HEK293 (cell line): ENCODE data around the gene FCN1.

Source experiments
- CTCF ChIA-PET: fragments of 350-600 bp; formaldehyde crosslinking; extraction: SDS; loops from one replicate; lab custom pipeline; 2021; ENCODE audit warnings: antibody characterized with exemption; lab: Yijun Ruan, JAX
- POLR2A ChIA-PET: fragments of 300-600 bp; formaldehyde crosslinking; extraction: SDS; loops from one replicate; lab custom pipeline; 2020; ENCODE audit warnings: antibody characterized with exemption, inconsistent platforms; lab: Yijun Ruan, JAX
- H3K27ac ChIP-seq: fragments of 200-500 bp; sonication (Bioruptor generic); 2 replicates; pipeline ENCODE4 v1.5.1; 2014; ENCODE audit warnings: low read depth, low read length, control low read depth, inconsistent platforms; ENCODE audit errors: extremely low read depth
- H3K36me3 ChIP-seq, 2 experiments: fragments of 200-500 bp in 1 of 2; sonication (Bioruptor generic) in 1 of 2; 1 replicate in 1 of 2; 2 replicates in 1 of 2; pipeline ENCODE4 v1.5.1; 2014 to 2017; ENCODE audit warnings: inconsistent platforms in 2 of 2, low read length in 2 of 2; ENCODE audit not compliant: control insufficient read depth in 2 of 2, insufficient read depth in 1 of 2
- H3K4me1 ChIP-seq: fragments of 200-500 bp; sonication (Bioruptor generic); 2 replicates; pipeline ENCODE4 v1.5.1; 2014; ENCODE audit warnings: mild to moderate bottlenecking, low read length, inconsistent platforms; ENCODE audit not compliant: control insufficient read depth, insufficient read depth
- H3K4me3 ChIP-seq: 2 replicates; pipeline ENCODE4 v1.5.1; 2011; ENCODE audit warnings: low read depth, mild to moderate bottlenecking, control low read depth, low read length, moderate library complexity
- H3K9me3 ChIP-seq: fragments of 200-500 bp; sonication (Bioruptor generic); 2 replicates; pipeline ENCODE4 v1.5.1; 2014; ENCODE audit warnings: low read depth, low read length, inconsistent platforms; ENCODE audit not compliant: control insufficient read depth, insufficient read depth
- GLI4 ChIP-seq: fragments of 450-650 bp; formaldehyde crosslinking; IDR thresholded peaks from 2 replicates; pipeline ENCODE4 v1.5.1; 2016; ENCODE audit warnings: missing biosample characterization, missing genetic modification characterization
- KLF10 ChIP-seq: fragments of 450-650 bp; IDR thresholded peaks from 2 replicates; pipeline ENCODE4 v1.5.1; 2018; ENCODE audit warnings: missing biosample characterization, mild to moderate bottlenecking, missing genetic modification characterization
- KLF16 ChIP-seq: fragments of 450-650 bp; formaldehyde crosslinking; IDR thresholded peaks from 2 replicates; pipeline ENCODE4 v1.5.1; 2017; ENCODE audit warnings: missing biosample characterization, missing genetic modification characterization
- OSR2 ChIP-seq: fragments of 450-650 bp; formaldehyde crosslinking; IDR thresholded peaks from 2 replicates; pipeline ENCODE4 v1.5.1; 2016; ENCODE audit warnings: missing biosample characterization, missing genetic modification characterization
- SALL2 ChIP-seq: fragments of 450-650 bp; formaldehyde crosslinking; IDR thresholded peaks from 2 replicates; pipeline ENCODE4 v1.5.0; 2017; ENCODE audit warnings: missing biosample characterization, mild to moderate bottlenecking, missing genetic modification characterization, borderline replicate concordance
- ZBTB21 ChIP-seq: fragments of 450-650 bp; formaldehyde crosslinking; IDR thresholded peaks from 2 replicates; pipeline ENCODE4 v1.5.1; 2017; ENCODE audit warnings: missing biosample characterization, missing genetic modification characterization
- ZFP37 ChIP-seq: fragments of 450-650 bp; formaldehyde crosslinking; IDR thresholded peaks from 2 replicates; pipeline ENCODE4 v1.5.1; 2016; ENCODE audit warnings: missing biosample characterization, missing genetic modification characterization
- ZNF169 ChIP-seq: fragments of 450-650 bp; formaldehyde crosslinking; IDR thresholded peaks from 2 replicates; pipeline ENCODE4 v1.5.1; 2016; ENCODE audit warnings: missing biosample characterization, missing genetic modification characterization
- ZNF175 ChIP-seq: fragments of 450-650 bp; formaldehyde crosslinking; IDR thresholded peaks from 2 replicates; pipeline ENCODE4 v1.5.1; 2016; ENCODE audit warnings: missing biosample characterization, missing genetic modification characterization
- ZNF184 ChIP-seq: fragments of 450-650 bp; IDR thresholded peaks from 2 replicates; pipeline ENCODE4 v1.5.1; 2018; ENCODE audit warnings: missing biosample characterization, mild to moderate bottlenecking, missing genetic modification characterization
- ZNF211 ChIP-seq: fragments of 450-650 bp; formaldehyde crosslinking; IDR thresholded peaks from 2 replicates; pipeline ENCODE4 v1.5.1; 2016; ENCODE audit warnings: low read depth, missing biosample characterization, missing genetic modification characterization
- ZNF214 ChIP-seq: fragments of 450-650 bp; formaldehyde crosslinking; IDR thresholded peaks from 2 replicates; pipeline ENCODE4 v1.5.1; 2017; ENCODE audit warnings: missing biosample characterization, mild to moderate bottlenecking, missing genetic modification characterization, borderline replicate concordance
- ZNF223 ChIP-seq: fragments of 450-650 bp; formaldehyde crosslinking; IDR thresholded peaks from 2 replicates; pipeline ENCODE4 v1.5.1; 2016; ENCODE audit warnings: missing biosample characterization, missing genetic modification characterization
- ZNF24 ChIP-seq: fragments of 450-650 bp; formaldehyde crosslinking; IDR thresholded peaks from 2 replicates; pipeline ENCODE4 v1.5.1; 2016; ENCODE audit warnings: missing biosample characterization, missing genetic modification characterization
- ZNF280D ChIP-seq: fragments of 450-650 bp; formaldehyde crosslinking; IDR thresholded peaks from 2 replicates; pipeline ENCODE4 v1.5.1; 2016; ENCODE audit warnings: missing biosample characterization, missing genetic modification characterization
- ZNF292 ChIP-seq: fragments of 450-650 bp; formaldehyde crosslinking; IDR thresholded peaks from 2 replicates; pipeline ENCODE4 v1.5.1; 2016; ENCODE audit warnings: low read depth, missing biosample characterization, missing genetic modification characterization, borderline replicate concordance
- ZNF350 ChIP-seq: fragments of 450-650 bp; formaldehyde crosslinking; IDR thresholded peaks from 2 replicates; pipeline ENCODE4 v1.5.0; 2017; ENCODE audit warnings: missing biosample characterization, mild to moderate bottlenecking, missing genetic modification characterization
- ZNF354C ChIP-seq: fragments of 450-650 bp; formaldehyde crosslinking; IDR thresholded peaks from 2 replicates; pipeline ENCODE4 v1.5.1; 2016; ENCODE audit warnings: missing biosample characterization, missing genetic modification characterization, low read depth, borderline replicate concordance
- ZNF404 ChIP-seq: fragments of 450-650 bp; formaldehyde crosslinking; IDR thresholded peaks from 2 replicates; pipeline ENCODE4 v1.5.1; 2017; ENCODE audit warnings: missing biosample characterization, missing genetic modification characterization
- ZNF513 ChIP-seq: fragments of 450-650 bp; IDR thresholded peaks from 2 replicates; pipeline ENCODE4 v1.5.1; 2018; ENCODE audit warnings: missing biosample characterization, missing genetic modification characterization
- ZNF580 ChIP-seq: fragments of 450-650 bp; formaldehyde crosslinking; IDR thresholded peaks from 2 replicates; pipeline ENCODE4 v1.5.1; 2016; ENCODE audit warnings: missing biosample characterization, missing genetic modification characterization
- ZNF600 ChIP-seq: fragments of 450-650 bp; formaldehyde crosslinking; IDR thresholded peaks from 2 replicates; pipeline ENCODE4 v1.5.1; 2016; ENCODE audit warnings: missing biosample characterization, missing genetic modification characterization
- ZNF76 ChIP-seq: fragments of 450-650 bp; formaldehyde crosslinking; IDR thresholded peaks from 2 replicates; pipeline ENCODE4; 2016; ENCODE audit warnings: low read depth, missing biosample characterization, missing genetic modification characterization, borderline replicate concordance
- ZNF830 ChIP-seq: fragments of 450-650 bp; IDR thresholded peaks from 2 replicates; pipeline ENCODE4 v1.5.0; 2018; ENCODE audit warnings: missing biosample characterization, missing genetic modification characterization, low read depth, mild to moderate bottlenecking, moderate library complexity
- ZNF843 ChIP-seq: fragments of 450-650 bp; formaldehyde crosslinking; IDR thresholded peaks from 2 replicates; pipeline ENCODE4 v1.5.1; 2016; ENCODE audit warnings: missing biosample characterization, missing genetic modification characterization
- ZSCAN23 ChIP-seq: fragments of 450-650 bp; formaldehyde crosslinking; IDR thresholded peaks from 2 replicates; pipeline ENCODE4 v1.5.1; 2016; ENCODE audit warnings: missing biosample characterization, missing genetic modification characterization
- TF ChIP-seq, protein P1 (sequence below): fragments of 450-650 bp; formaldehyde crosslinking; IDR thresholded peaks from 2 replicates; pipeline ENCODE4 v1.5.1; 2016; ENCODE audit warnings: missing biosample characterization, missing genetic modification characterization

The FCN1 gene

GRCh38 chr9:134942788-134943184 lies 25.1 kb upstream of the FCN1 start:
- no peaks in the 10 kb centered on the region for H3K4me1 ChIP-seq
- TF ChIP-seq ZNF600 (no peak), ZNF354C (tag by site-specific recombination) (no peak), KLF16 (no peak), ZNF843 (tag by site-specific recombination) (no peak), ZNF76 (no peak), ZSCAN23 (no peak), ZNF292 (tag by site-specific recombination) (no peak), KLF10 (tag by site-specific recombination) (no peak), ZNF513 (tag by site-specific recombination) (no peak), ZNF280D (tag by site-specific recombination) (no peak), ZNF830 (tag by site-specific recombination) (no peak), ZNF184 (no peak), ZNF223 (tag by site-specific recombination) (no peak)
- TF ChIP-seq, protein P1, sequence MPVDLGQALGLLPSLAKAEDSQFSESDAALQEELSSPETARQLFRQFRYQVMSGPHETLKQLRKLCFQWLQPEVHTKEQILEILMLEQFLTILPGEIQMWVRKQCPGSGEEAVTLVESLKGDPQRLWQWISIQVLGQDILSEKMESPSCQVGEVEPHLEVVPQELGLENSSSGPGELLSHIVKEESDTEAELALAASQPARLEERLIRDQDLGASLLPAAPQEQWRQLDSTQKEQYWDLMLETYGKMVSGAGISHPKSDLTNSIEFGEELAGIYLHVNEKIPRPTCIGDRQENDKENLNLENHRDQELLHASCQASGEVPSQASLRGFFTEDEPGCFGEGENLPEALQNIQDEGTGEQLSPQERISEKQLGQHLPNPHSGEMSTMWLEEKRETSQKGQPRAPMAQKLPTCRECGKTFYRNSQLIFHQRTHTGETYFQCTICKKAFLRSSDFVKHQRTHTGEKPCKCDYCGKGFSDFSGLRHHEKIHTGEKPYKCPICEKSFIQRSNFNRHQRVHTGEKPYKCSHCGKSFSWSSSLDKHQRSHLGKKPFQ: no peak
- TF ChIP-seq, all 188 proteins: peak for 0
- Histone ChIP-seq H3K4me3 (no peak overlapping the region), H3K36me3 (no peaks in the 10 kb centered on the region), H3K9me3 (no peaks in the 10 kb centered on the region), H3K27ac (no peak overlapping the region)
- CTCF ChIA-PET: interaction anchor here (0.6 to 0.7 kb wide), 3 partner anchors 12 to 1200 kb away, joined by 3 read pairs; no protein-coding TSS in a partner anchor
- POLR2A ChIA-PET: no interaction called here

GRCh38 chr9:134942011-134942787 lies 24.5 kb upstream of the FCN1 start:
- H3K36me3 ChIP-seq: no peaks in the 10 kb centered on the region
- H3K27ac ChIP-seq: no peak overlapping the region
- CTCF ChIA-PET: interaction anchor here (0.7 kb wide), 2 partner anchors 13 to 1199 kb away, joined by 3 read pairs; no protein-coding TSS in a partner anchor
- no peak overlapping the region for H3K4me3 ChIP-seq
- POLR2A ChIA-PET: no interaction called here
- no peaks in the 10 kb centered on the region for H3K4me1 ChIP-seq
- H3K9me3 ChIP-seq: no peaks in the 10 kb centered on the region
- no peak for TF ChIP-seq ZBTB21 (tag by site-specific recombination)
- no peak for TF ChIP-seq ZFP37 (tag by site-specific recombination)
- TF ChIP-seq ZNF211 (tag by site-specific recombination): no peak
- no peak for TF ChIP-seq ZNF350 (tag by site-specific recombination)
- TF ChIP-seq GLI4 (tag by site-specific recombination): no peak
- no peak for TF ChIP-seq ZNF169 (tag by site-specific recombination)
- TF ChIP-seq ZNF24 (tag by site-specific recombination): no peak
- TF ChIP-seq ZNF214 (tag by site-specific recombination): no peak
- no peak for TF ChIP-seq ZNF175
- no peak for TF ChIP-seq ZNF580
- TF ChIP-seq SALL2 (tag by site-specific recombination): no peak
- TF ChIP-seq ZNF513 (tag by site-specific recombination): no peak
- TF ChIP-seq ZNF404 (tag by site-specific recombination): no peak
- TF ChIP-seq OSR2 (tag by site-specific recombination): no peak
